AG10803 (cell line): ENCODE measurements around the gene B2M.
"Not testable (repeated sequence)": the region's sequence is repeated elsewhere in the genome, so short reads cannot be mapped to it uniquely, and the experiment has no call there.

Source experiments
- DNase-seq: peaks from one replicate; pipeline ENCODE4 v3.0.0; 2010; ENCODE audit warnings: low read depth
- H3K4me3 ChIP-seq: 2 replicates; pipeline ENCODE4 v1.5.1; 2011; ENCODE audit warnings: mild to moderate bottlenecking, low read length, control low read depth
- CTCF ChIP-seq: conservative IDR thresholded peaks from 2 replicates; pipeline ENCODE4 v1.5.1; 2011; ENCODE audit warnings: mild to moderate bottlenecking, low read length, control low read depth, inconsistent platforms

B2M gene

DNA sequence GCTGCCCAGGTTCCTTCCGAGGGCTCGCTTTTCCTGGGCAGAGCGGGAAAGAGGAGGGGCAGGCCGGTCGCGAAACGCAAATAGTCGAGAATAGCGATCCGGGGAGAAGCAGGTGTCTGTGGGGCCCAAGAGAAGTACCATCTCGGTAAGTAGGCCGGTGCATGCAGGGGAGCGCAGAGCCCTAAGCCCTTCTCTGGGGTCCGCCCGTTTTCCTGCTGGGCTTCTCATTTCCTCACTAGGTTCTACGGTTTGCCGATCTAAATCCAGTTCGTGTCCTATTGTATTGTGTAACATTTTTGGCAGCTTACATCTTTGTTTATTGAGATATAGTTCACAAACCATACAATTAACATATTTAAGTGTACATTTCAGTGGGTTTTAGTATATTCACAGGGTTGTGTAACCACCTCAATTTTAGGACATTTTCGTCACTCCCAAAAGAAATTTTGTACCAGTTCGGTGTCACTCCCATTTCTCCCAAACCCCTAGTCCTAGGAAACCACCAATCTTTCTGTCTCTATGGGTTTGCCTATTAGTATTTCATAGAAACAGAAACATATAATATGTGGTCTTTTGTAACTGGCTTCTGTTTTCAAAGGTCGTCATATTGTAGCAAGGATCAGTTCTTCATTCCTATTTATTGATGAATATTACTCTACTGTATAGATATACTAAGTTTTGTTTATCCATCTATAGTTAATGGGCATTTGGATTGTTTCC is 18.3 kb downstream of the B2M start:
- H3K4me3 ChIP-seq, result peak overlapping the region; percentile 93
- TF ChIP-seq CTCF, result no peak
- DNase-seq, result no peak

- DNase-seq, result no peak
- no peak overlapping the region for H3K4me3 ChIP-seq
- no peak for TF ChIP-seq CTCF
Observed at GRCh38 chr15:44734839-44735481, 23.6 kb downstream of the B2M start.

GRCh38 chr15:44735482-44736180 is 24.3 kb downstream of the B2M start:
- no peak for TF ChIP-seq CTCF
- peak; percentile 31 for DNase-seq
- H3K4me3 ChIP-seq, result no peak overlapping the region

DNA sequence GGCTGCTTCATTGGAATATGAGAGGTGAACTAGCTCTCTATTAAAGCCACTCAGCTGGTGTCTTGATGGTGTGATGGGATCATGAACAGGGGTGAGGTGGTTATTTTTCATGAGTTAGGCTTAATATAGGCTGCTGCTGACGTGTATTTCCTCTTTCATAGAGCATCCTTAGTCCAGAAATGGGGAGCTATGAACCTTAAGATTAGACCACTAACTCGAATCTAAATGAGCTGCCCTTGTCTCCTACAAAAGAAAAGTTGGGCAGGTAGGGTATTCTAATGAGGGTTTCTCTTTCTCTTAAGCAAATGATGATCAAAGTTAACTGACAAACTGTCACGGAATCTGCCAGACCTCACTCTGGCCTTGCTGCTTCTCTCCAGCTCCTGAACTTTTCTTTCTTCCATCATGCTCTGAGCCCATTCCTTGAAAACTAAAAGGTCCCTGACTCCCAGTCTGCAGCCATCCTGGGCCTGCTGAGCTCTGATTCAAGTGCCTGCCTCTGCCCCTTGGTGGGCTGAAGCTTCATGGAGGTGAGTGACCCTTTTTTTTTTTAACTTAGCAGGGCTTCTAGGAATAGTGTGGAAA is 25.0 kb downstream of the B2M start, which contains the start of gene TRIM69:
Gene TRIM69, plus strand, starts transcription at position 348 of the 585 bp plus-strand sequence. Its CDS starts 177 bp downstream, at position 525.
- no peak for DNase-seq
- no peak for TF ChIP-seq CTCF
- H3K4me3 ChIP-seq, result no peak within 1 kb of the TSS

- TF ChIP-seq CTCF, result peak; percentile 85
- peak; percentile 65 for DNase-seq
- no peak overlapping the region for H3K4me3 ChIP-seq
Observed at GRCh38 chr15:44738340-44738984, 27.1 kb downstream of the B2M start.

DNA sequence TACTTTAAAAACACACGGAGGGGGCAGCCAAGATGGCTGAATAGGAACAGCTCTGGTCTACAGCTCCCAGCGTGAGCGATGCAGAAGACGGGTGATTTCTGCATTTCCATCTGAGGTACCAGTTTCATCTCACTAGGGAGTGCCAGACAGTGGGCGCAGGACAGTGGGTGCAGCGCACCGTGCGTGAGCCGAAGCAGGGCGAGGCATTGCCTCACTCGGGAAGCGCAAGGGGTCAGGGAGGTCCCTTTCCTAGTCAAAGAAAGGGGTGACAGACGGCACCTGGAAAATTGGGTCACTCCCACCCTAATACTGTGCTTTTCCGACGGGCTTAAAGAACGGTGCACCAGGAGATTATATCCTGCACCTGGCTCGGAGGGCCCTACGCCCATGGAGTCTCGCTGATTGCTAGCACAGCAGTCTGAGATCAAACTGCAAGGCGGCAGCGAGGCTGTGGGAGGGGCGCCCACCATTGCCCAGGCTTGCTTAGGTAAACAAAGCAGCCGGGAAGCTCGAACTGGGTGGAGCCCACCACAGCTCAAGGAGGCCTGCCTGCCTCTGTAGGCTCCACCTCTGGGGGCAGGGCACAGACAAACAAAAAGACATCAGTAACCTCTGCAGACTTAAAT is 28.0 kb downstream of the B2M start:
- DNase-seq, H3K4me3 ChIP-seq: not testable (repeated sequence)

- DNase-seq, H3K4me3 ChIP-seq: not testable (repeated sequence)
Observed at GRCh38 chr15:44743454-44743853, 32.1 kb downstream of the B2M start.
